GM12872 (cell line): ENCODE measurements around the gene THRAP3.

Experiments used
- CTCF ChIP-seq: IDR thresholded peaks from 3 replicates; pipeline ENCODE4 v1.5.1; 2011; ENCODE audit warnings: low read depth, mild to moderate bottlenecking, low read length, moderate library complexity; ENCODE audit not compliant: insufficient read depth

Gene THRAP3

DNA sequence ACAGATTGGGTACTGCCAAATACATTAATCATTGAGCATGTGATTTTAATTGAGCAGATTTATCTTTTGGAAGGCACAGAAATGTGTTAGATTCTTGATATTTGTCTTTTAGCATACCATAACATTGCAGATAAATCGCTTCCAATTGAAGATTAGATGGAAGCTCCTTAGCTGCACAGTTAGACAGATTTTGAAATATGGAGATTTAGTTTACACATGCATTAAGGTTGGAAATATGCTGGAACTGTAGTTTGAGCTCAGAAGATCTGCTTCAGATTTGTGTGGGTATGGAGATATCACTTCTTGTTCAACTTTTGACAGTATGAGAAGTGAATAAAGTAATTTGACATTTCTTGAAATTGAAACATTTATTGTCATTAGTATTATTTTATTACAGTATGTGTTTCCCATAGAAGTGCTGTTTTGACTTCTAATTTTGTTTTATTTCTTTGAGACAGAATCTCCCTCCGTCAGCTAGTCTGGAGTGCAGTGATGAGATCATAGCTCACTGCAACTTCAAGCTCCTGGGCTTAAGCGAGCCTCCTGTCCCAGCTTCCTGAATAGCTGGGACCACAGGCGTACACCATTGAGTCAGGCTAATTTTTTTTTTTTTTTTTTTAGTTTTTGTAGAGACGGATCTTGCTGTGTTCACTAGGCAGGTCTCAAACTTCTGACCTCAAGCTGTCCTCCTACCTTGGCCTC is 29.1 kb downstream of the THRAP3 start:
- TF ChIP-seq CTCF = no peak

DNA sequence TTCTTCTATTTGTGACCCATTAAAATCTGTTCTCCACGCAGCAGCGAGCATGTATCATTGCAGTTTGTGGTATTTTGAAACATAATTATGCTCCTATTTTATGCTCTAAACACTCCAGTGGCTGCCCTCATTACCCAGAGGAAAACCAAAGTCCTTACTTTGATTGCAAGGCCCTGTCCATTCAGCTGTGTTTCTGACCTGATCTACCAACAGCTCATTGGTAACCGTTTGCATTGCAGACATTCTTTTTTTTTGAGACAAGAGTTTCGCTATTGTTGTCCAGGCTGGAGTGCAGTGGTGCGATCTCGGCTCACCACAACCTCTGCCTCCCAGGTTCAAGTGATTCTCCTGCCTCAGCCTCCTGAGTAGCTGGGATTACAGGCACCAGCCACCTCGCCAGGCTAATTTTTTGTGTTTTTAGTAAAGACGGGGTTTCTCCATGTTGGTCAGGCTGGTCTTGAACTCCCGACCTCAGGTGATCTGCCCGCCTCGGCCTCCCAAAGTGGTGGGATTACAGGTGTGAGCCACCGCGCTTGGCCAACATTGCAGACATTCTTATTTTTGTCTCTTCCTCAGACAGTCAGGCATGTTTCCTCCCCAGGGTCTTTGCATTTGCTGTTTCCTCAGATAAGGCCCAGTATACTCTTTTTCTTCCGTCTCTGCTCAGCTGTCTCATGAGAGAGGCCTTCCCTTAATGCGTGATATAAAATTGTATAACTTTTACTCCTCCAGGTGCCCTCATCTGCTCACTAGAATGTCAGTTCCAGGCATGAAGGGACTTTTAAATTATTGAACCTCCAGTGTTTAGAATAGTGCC is 32.5 kb downstream of the THRAP3 start:
- TF ChIP-seq CTCF = no peak

- no peak for TF ChIP-seq CTCF
Measured at GRCh38 chr1:36257375-36257767, 33.1 kb downstream of the THRAP3 start.

- TF ChIP-seq CTCF = no peak
Measured at GRCh38 chr1:36258960-36259344, 34.7 kb downstream of the THRAP3 start.

DNA sequence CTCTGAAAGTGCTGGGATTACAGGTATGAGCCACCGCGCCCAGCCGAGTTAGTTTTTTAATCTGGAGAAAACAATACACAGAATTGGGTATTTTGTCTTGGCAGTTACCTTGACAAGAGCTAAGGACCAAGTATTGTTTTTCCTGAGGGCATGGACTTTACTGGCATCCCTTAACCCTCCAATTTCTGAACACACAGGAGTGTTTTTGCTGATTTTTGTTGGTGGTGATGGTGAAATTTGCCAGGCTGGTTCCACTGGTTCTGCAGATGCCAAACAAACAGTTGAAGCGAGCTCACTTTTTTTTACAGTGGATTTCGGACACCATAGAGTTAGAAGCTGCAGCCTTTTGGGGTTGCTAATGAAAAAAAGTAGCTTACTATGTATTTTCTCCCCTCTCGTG is 44.7 kb downstream of the THRAP3 start:
- no peak for TF ChIP-seq CTCF

GRCh38 chr1:36269408-36269838 is 45.2 kb downstream of the THRAP3 start:
- TF ChIP-seq CTCF = no peak

DNA sequence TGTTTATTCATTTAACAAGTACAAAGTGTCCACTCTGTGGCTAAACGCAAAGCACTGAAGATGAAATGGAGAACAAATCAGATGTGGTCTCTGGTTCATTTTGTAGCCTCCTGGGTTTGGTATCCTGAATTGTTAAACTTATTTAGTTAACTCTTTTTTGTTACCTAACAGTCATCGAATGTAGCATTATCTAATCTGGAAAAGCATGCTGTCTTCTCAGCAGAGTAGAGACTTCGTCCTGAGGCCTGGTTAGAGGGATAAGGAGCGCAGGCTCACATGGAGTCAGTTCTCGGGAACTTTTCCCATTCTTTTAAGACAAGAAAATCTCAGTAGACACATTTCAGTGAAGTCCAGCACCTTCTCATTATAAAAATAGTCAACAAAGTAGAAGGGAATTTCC is 48.8 kb downstream of the THRAP3 start:
- no peak for TF ChIP-seq CTCF
